Astrocyte (in vitro differentiated cells and primary cell): Measurements from ENCODE around the gene EXD3.

Experiments
- CTCF ChIP-seq: IDR thresholded peaks from 2 replicates; pipeline ENCODE4 v1.5.1; 2011; ENCODE audit warnings: low read depth, mild to moderate bottlenecking, inconsistent platforms, low read length, moderate library complexity; ENCODE audit not compliant: insufficient read depth
- EZH2 ChIP-seq: IDR thresholded peaks from 2 replicates; pipeline ENCODE4 v1.6.1; 2012; ENCODE audit warnings: mild to moderate bottlenecking, low read length, inconsistent platforms; ENCODE audit not compliant: insufficient read depth

GRCh38 chr9:137306066-137306849 is 116.7 kb downstream of the EXD3 start:
- TF ChIP-seq CTCF (no peak), EZH2 (no peak)
